D721Med (cell line): ENCODE measurements around the gene DLEC1.

ENCODE experiments used
- DNase-seq: peaks from one replicate; pipeline ENCODE4 v3.0.0; 2011; ENCODE audit warnings: low spot score; ENCODE audit not compliant: insufficient read length
- FAIRE-seq: peaks from 2 replicates; lab custom pipeline; 2011; peaks lifted over from hg19 to GRCh38; lab: Jason Lieb, UNC
- TF ChIP-seq, protein P1 (sequence below): IDR thresholded peaks from 2 replicates; pipeline ENCODE4 v1.5.1; 2012; ENCODE audit warnings: mild to moderate bottlenecking, control low read depth; ENCODE audit not compliant: insufficient read depth; ENCODE audit errors: missing control alignments

DLEC1 gene

DNA sequence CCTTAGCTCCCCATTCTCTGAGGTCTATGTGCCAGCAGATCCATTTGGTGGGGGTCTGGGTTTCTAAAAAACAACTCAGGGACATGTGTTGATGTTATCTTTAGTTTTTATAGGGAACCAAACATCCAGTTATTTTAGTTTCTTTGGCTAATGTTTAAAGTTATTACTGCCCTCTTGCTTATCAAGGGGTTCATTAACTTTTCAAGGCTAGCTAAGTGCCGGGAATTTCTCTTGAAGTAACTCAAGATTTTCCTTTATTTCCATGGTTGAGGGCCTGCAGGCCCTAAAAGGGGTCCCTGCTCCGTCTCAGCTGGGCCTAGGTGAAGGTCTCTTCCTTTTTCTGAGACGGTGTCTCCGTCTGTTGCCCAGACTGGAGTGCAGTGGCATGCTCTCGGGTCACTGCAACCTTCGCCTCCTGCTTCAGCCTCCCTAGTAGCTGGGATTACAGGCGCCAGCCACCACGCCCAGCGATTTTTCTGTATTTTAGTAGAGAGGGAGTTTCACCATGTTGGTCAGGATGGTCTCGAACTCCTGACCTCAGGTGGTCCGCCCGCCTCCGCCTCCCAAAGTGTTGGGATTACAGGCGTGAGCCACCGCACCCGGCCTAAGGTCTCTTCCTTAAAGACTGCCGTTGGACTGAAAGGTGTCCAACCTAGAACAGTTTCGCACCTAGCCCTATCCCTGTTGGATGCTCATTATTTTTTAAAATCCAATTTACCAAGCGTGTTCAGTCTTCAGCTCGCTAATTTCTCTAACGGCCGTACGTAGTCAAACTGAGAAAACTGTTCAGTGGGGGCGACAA, 125.0 kb downstream of the DLEC1 start:
- FAIRE-seq (no peak), DNase-seq (no peak)
- TF ChIP-seq, protein P1, sequence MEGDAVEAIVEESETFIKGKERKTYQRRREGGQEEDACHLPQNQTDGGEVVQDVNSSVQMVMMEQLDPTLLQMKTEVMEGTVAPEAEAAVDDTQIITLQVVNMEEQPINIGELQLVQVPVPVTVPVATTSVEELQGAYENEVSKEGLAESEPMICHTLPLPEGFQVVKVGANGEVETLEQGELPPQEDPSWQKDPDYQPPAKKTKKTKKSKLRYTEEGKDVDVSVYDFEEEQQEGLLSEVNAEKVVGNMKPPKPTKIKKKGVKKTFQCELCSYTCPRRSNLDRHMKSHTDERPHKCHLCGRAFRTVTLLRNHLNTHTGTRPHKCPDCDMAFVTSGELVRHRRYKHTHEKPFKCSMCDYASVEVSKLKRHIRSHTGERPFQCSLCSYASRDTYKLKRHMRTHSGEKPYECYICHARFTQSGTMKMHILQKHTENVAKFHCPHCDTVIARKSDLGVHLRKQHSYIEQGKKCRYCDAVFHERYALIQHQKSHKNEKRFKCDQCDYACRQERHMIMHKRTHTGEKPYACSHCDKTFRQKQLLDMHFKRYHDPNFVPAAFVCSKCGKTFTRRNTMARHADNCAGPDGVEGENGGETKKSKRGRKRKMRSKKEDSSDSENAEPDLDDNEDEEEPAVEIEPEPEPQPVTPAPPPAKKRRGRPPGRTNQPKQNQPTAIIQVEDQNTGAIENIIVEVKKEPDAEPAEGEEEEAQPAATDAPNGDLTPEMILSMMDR = no peak

DNA sequence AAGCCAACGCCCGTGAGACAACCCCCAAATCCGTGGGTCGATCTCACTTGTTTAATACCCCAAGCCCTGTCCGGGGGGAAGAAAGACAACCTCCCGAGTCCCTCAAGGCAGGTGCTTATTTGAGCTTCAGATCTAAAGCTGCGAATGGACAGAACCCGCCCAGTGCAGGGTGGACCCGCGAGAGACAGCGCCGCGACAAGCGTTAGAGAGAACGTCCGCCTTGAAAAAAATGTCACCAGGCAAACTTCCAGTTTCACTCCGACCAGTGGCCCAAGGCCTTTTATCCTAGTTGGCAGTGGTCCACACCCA, 125.6 kb downstream of the DLEC1 start:
- DNase-seq = no peak
- FAIRE-seq = no peak
- TF ChIP-seq, protein P1 = no peak

DNA sequence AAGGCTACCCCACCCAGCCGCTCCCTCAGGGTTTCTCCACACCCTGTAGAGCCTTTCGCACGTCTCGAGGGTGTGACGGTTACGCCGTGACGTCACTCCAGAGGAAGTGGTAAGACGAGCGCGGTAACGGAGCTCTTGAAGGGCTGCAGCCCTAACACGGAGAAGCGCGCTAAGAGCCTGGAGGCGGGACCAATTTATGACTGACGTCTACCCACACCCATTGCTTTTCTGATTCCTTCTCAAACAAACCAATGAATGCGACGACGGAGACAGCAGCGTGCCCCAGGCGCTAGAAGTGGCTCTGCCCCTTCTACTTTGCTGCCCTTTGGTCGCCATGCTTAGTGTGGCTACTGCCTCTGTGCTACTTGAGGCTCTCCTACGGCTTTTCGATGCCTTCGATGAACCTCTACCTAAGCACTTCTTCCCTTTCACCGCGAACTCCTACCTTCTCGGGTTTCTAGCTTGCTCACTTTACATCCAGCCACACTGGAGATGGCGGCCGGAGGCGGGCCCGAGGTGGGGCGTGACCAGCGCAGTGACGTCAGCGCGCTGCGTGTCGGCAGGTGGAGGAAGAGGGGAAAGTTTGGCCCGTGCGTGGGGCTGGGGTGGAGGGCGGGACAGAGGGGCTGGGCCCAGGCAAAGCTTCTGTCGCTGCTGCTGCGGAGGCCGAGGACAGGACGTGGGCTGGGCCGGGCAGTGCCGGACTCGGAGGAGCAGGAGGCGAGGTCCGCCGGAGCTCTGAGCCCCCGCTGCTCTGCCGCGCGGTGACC, 126.1 kb downstream of the DLEC1 start, which contains the start of gene OXSR1:
Gene OXSR1 (plus strand): TSS at position 586 of the 770 bp plus-strand sequence. CDS start 340 bp downstream, outside the sequence.
- DNase-seq (peak; percentile 74), FAIRE-seq (peak; percentile 29)

DNA sequence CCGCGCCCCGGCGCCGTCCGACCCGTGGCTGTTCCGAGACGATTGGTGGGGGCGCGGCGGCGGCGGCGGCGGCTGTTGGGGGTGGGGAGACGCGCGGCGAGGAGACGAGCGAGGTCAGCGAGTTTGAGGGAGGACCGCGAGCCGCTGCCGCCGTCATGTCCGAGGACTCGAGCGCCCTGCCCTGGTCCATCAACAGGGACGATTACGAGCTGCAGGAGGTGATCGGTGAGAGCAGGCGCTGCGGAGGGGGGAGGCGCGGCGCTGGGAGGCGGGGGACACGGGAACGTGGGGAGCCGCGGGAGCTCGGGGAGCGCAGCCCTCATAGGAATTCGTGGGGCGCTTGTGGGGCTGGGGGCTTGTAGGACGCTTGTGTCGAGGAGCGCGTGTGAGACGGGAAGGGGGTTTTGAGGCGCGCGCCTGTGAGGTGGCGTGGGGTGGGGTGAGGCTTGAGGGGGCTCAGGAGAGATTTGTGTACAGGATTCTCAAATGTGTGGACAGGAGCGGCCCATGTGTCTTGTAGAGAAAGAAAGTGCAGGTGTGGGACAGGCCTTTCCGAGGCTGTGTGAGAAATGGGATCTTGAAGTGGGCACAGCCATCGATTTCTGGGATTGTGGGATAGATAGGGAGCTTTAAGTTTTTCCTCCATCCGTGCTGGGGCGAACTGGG, 126.8 kb downstream of the DLEC1 start:
- no peak for DNase-seq
- TF ChIP-seq, protein P1 = no peak
- no peak for FAIRE-seq

More for the DNA sequence above, 126.1 kb downstream of the DLEC1 start, which contains the start of gene OXSR1:
- TF ChIP-seq, protein P1 = no peak

DNA sequence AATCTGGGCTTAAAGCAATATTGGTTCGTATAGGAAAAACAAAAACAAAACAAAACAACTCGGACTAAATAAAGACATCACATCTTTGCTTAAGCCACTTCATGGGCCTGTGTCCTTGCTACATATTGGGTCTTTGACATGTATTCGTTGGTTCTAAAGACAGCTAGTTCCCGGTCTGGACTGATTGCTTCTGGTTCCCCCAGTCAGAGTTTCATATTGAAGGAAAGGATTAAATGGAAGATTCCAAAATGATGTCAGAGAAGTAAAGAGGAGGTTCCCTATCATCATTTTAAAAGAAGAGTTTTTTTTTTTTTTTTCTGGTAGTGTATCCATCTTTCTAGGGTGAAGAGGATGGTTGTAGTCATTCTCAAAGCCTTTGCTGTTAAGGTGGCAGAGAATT, 128.6 kb downstream of the DLEC1 start:
- TF ChIP-seq, protein P1 = no peak
- DNase-seq (no peak), FAIRE-seq (no peak)

DNA sequence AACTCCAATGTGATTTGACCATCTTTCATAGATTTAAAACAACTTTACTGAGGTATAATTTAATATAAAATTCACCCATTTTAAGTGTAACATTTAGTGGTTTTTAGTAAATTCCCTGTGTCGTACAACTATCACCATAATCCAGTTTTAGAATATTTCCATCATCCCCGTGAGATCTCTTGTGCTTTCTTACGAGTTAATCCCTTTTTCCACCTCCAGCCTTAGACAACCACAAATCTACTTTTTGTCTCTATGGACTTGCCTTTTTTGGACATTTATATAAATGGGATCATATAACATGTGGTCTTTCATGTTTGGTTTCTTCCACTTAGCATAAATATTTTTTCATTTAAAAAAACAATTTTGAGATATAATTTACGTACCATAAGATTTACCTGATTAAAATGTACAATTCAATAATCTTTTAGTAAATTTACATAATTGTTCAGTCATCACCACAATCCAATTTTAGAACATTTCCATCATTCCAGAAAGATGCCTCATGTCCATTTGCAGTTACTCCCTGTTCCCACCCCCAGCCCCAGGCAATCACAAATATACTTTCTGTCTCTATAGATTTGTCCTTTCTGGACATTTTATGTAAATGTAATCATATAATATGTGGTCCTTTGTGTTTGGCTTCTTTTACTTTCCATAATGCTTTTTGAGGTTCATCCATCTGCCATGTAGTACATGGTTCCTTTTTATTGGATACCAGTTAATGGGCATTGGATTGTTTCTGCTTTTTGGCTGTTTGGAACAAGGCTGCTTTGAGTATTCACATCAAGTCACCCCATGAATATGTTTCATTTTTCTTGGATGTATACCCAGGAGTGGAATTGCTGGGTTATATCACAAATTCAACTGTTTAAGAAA, 129.4 kb downstream of the DLEC1 start:
- FAIRE-seq (no peak), DNase-seq (no peak)

More for the DNA sequence above, 129.4 kb downstream of the DLEC1 start:
- TF ChIP-seq, protein P1 = no peak
